Spleen (tissue), 11 donors: ENCODE measurements around the gene ZSWIM2. TPM values are rescaled to one million over a fixed set of nuclear protein-coding genes. Genes with fewer than 3 reads are reported as not detected.

ENCODE experiments used
- DNase-seq: peaks from one replicate; pipeline ENCODE4 v3.0.0-alpha.2; 2020
- H3K27ac ChIP-seq, 8 donors: fragments of 200-600 bp; sonication (generic) in 7 of 8; 1 replicate in 4 of 8; 2 replicates in 4 of 8; pipeline versions ENCODE4 v1.5.0 to v1.8.0; 2016 to 2021; ENCODE audit warnings: inconsistent platforms in 4 of 8, mild to moderate bottlenecking in 4 of 8, moderate library complexity in 1 of 8
- H3K27me3 ChIP-seq, 7 donors: fragments of 200-600 bp; sonication (generic) in 6 of 7; replicated peaks in 1 of 7; 1 replicate in 4 of 7; 2 replicates in 3 of 7; pipeline versions ENCODE4 v1.5.0 to v1.8.0; 2016 to 2021; ENCODE audit warnings: inconsistent platforms in 3 of 7, mild to moderate bottlenecking in 1 of 7
- H3K36me3 ChIP-seq, 6 donors: fragments of 200-600 bp; sonication (generic) in 5 of 6; 1 replicate in 4 of 6; 2 replicates in 2 of 6; pipeline versions ENCODE4 v1.5.0 to v1.8.0; 2016 to 2021; ENCODE audit warnings: inconsistent platforms in 2 of 6
- H3K4me1 ChIP-seq, 6 donors: fragments of 200-600 bp; sonication (generic) in 5 of 6; 1 replicate in 3 of 6; 2 replicates in 3 of 6; pipeline versions ENCODE4 v1.5.0 to v1.8.0; 2016 to 2021; ENCODE audit warnings: inconsistent platforms in 3 of 6
- H3K4me3 ChIP-seq, 8 donors: fragments of 200-600 bp; sonication (generic) in 7 of 8; 1 replicate in 4 of 8; 2 replicates in 4 of 8; pipeline versions ENCODE4 v1.5.0 to v1.8.0; 2016 to 2021; ENCODE audit warnings: inconsistent platforms in 4 of 8, mild to moderate bottlenecking in 4 of 8, moderate library complexity in 2 of 8
- H3K9me3 ChIP-seq, 8 donors: fragments of 200-600 bp; sonication (generic) in 7 of 8; 1 replicate in 4 of 8; 2 replicates in 4 of 8; pipeline versions ENCODE4 v1.5.0 to v1.8.0; 2016 to 2021; ENCODE audit warnings: inconsistent platforms in 4 of 8
- POLR2A ChIP-seq, 3 donors: fragments of 450-650 bp; IDR thresholded peaks; one replicate each; pipeline ENCODE4 v1.5.1; 2017; ENCODE audit warnings: antibody characterized with exemption in 3 of 3, mild to moderate bottlenecking in 1 of 3
- POLR2AphosphoS5 ChIP-seq, 3 donors: sonication (generic); formaldehyde crosslinking; IDR thresholded peaks; one replicate each; pipeline ENCODE4 v1.5.1; 2017; ENCODE audit warnings: antibody characterized with exemption in 3 of 3
- WGBS, 5 donors: extraction: QIAGEN DNeasy Blood & Tissue Kit in 3 of 5; methylation state at CpG; one replicate each; pipeline versions ENCODE4 v1.1.5 to v1.1.7; 2013 to 2018; 5-methylcytosine and 5-hydroxymethylcytosine counted together
- intact Hi-C: fragments of 100-400 bp; cut with DNase I; formaldehyde crosslinking; loops from one replicate; pipeline ENCODE4 v1.15.0; 2023; ENCODE audit warnings: low total_unique reads
- polyA plus RNA-seq, 3 donors: library from polyadenylated mRNA; stranded (reverse); fragments of 200-250 nt; gene quantifications; one replicate each; pipeline ENCODE4 v1.2.1, GENCODE V29; 2013
- total RNA-seq, 7 donors: library from RNA; depleted of rRNA in 3 of 7; stranded (reverse); fragments of >200 nt in 3 of 7; fragmentation: NEBNext Ultra II Directional in 4 of 7; extraction: Animal tissue kit (Norgen Biotek cat#: 25700) in 4 of 7; gene quantifications; one replicate each; pipeline versions ENCODE4 v1.1.0 to v1.2.1, GENCODE V29; 2016 to 2021
- TF ChIP-seq, protein P1 (sequence below), 11 experiments: fragments of 200-600 bp in 7 of 11; fragments of 450-650 bp in 4 of 11; sonication (generic) in 4 of 11; IDR thresholded peaks in 8 of 11; conservative IDR thresholded peaks in 3 of 11; 1 replicate in 7 of 11; 2 replicates in 4 of 11; pipeline versions ENCODE4 v1.4.0 to v1.8.0; 2016 to 2021; ENCODE audit warnings: antibody characterized with exemption in 11 of 11, inconsistent platforms in 4 of 11, mild to moderate bottlenecking in 1 of 11
- donor health status: healthy with polysubstance abuse.
- donor health status: DM: no; HTN: no; CAD: no; lungs with moderate emphysema.
- donor health status: DM: no; HTN: no; CAD: no.
- donor health status: Bipolar disorder and iron deficiency.
- donor health status: healthy.
- donor health status: DM: no; HTN: no; CAD: no.
- donor health status: DM: yes; HTN: yes; CAD: no.

ZSWIM2 gene
- total and polyA plus RNA-seq, 10 donors, result not detected

DNA sequence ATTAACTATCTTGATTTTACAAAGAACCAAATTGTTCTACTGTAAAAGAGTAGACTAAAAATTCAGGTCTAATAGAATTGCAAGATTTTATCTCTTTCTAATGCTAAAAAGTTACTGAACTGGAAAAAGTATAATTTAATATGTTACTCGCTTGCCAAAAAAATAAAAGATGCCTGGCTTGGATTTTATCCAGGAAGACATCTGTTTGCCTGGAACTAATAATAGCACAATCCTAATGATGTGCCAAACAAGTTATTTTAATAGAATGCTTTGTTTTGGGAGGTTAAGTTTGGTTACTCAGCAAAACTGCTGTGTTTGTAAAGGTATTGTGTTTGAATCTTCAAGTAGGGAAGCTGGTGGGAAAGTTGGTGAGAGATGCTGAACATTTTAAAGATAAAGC, 19.4 kb upstream of the ZSWIM2 start:
- no peaks in the 10 kb centered on the region for H3K9me3 ChIP-seq
- DNase-seq, result no peak
- 52 to 79% (median 74%) methylated on average over 1 of the region's 1 CpG for WGBS, 5 donors
- intact Hi-C loops, result no loop called here
- H3K4me1 ChIP-seq, result peaks cover 0 to 3% (median 0%) of the 10 kb centered on the region in 6 donors
- H3K36me3 ChIP-seq, result no peaks in the 10 kb centered on the region
- TF ChIP-seq, protein P1, sequence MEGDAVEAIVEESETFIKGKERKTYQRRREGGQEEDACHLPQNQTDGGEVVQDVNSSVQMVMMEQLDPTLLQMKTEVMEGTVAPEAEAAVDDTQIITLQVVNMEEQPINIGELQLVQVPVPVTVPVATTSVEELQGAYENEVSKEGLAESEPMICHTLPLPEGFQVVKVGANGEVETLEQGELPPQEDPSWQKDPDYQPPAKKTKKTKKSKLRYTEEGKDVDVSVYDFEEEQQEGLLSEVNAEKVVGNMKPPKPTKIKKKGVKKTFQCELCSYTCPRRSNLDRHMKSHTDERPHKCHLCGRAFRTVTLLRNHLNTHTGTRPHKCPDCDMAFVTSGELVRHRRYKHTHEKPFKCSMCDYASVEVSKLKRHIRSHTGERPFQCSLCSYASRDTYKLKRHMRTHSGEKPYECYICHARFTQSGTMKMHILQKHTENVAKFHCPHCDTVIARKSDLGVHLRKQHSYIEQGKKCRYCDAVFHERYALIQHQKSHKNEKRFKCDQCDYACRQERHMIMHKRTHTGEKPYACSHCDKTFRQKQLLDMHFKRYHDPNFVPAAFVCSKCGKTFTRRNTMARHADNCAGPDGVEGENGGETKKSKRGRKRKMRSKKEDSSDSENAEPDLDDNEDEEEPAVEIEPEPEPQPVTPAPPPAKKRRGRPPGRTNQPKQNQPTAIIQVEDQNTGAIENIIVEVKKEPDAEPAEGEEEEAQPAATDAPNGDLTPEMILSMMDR (IDR thresholded peaks at IDR 0.05 in 8 of 11, conservative IDR thresholded peaks at IDR 0.05 in 3 of 11), result no peak
- no peak for TF ChIP-seq POLR2AphosphoS5 (IDR thresholded peaks at IDR 0.05)
- TF ChIP-seq POLR2A (IDR thresholded peaks at IDR 0.05), result no peak
- no peak overlapping the region for H3K4me3 ChIP-seq
- no peak overlapping the region for H3K27ac ChIP-seq
- H3K27me3 ChIP-seq, result no peaks in the 10 kb centered on the region

- H3K36me3 ChIP-seq, result no peaks in the 10 kb centered on the region
- H3K4me3 ChIP-seq, result no peak overlapping the region
- H3K27me3 ChIP-seq, result no peaks in the 10 kb centered on the region
- H3K27ac ChIP-seq, result no peak overlapping the region
- WGBS, 5 donors, result 2 to 12% (median 3%) methylated on average over 2 of the region's 2 CpGs
- H3K4me1 ChIP-seq, result peaks cover 0 to 8% (median 0%) of the 10 kb centered on the region in 6 donors
- DNase-seq, result no peak
- TF ChIP-seq POLR2AphosphoS5 (IDR thresholded peaks at IDR 0.05) (no peak), POLR2A (IDR thresholded peaks at IDR 0.05) (no peak)
- TF ChIP-seq, protein P1 (IDR thresholded peaks at IDR 0.05 in 8 of 11, conservative IDR thresholded peaks at IDR 0.05 in 3 of 11), result peak; percentile 16 to 69 (median 60)
- H3K9me3 ChIP-seq, result no peaks in the 10 kb centered on the region
- intact Hi-C loops, result loop anchor here (5.0 kb wide), 1 partner anchor 589 kb away; no protein-coding TSS in a partner anchor
Measured at GRCh38 chr2:186862869-186863709, 14.1 kb upstream of the ZSWIM2 start.

GRCh38 chr2:186855216-186855615, 6.2 kb upstream of the ZSWIM2 start:
- peaks cover 0 to 11% (median 0%) of the 10 kb centered on the region in 8 donors for H3K9me3 ChIP-seq
- H3K36me3 ChIP-seq, result no peaks in the 10 kb centered on the region
- H3K27ac ChIP-seq, result no peak overlapping the region
- H3K4me1 ChIP-seq, result no peaks in the 10 kb centered on the region
- H3K4me3 ChIP-seq, result no peak overlapping the region
- 89 to 97% (median 92%) methylated on average over 5 of the region's 5 CpGs for WGBS, 5 donors
- no peak for DNase-seq
- H3K27me3 ChIP-seq, result no peaks in the 10 kb centered on the region
- intact Hi-C loops, result no loop called here
- no peak for TF ChIP-seq POLR2AphosphoS5 (IDR thresholded peaks at IDR 0.05)
- TF ChIP-seq POLR2A (IDR thresholded peaks at IDR 0.05), result no peak
- TF ChIP-seq, protein P1 (IDR thresholded peaks at IDR 0.05 in 8 of 11, conservative IDR thresholded peaks at IDR 0.05 in 3 of 11), result no peak

- H3K27me3 ChIP-seq, result peaks cover 0 to 6% (median 0%) of the 10 kb centered on the region in 7 donors
- peaks cover 0 to 6% (median 2%) of the 10 kb centered on the region in 6 donors for H3K4me1 ChIP-seq
- no peak overlapping the region for H3K27ac ChIP-seq
- H3K4me3 ChIP-seq, result no peak overlapping the region
- no peaks in the 10 kb centered on the region for H3K36me3 ChIP-seq
- TF ChIP-seq POLR2A (IDR thresholded peaks at IDR 0.05), result no peak
- TF ChIP-seq, protein P1 (IDR thresholded peaks at IDR 0.05 in 8 of 11, conservative IDR thresholded peaks at IDR 0.05 in 3 of 11), result no peak
- no peak for TF ChIP-seq POLR2AphosphoS5 (IDR thresholded peaks at IDR 0.05)
- H3K9me3 ChIP-seq, result peaks cover 0 to 11% (median 0%) of the 10 kb centered on the region in 8 donors
- no peak for DNase-seq
- intact Hi-C loops, result no loop called here
Measured at GRCh38 chr2:186853951-186854350, 5.0 kb upstream of the ZSWIM2 start.
